Heart left ventricle (tissue), 13 donors: ENCODE measurements around the gene CMIP.

ENCODE experiments used
- POLR2A ChIP-seq, 2 donors: fragments of 450-650 bp; IDR thresholded peaks; one replicate each; pipeline ENCODE4 v1.6.1; 2017; ENCODE audit warnings: antibody characterized with exemption in 2 of 2, mild to moderate bottlenecking in 2 of 2, moderate library complexity in 2 of 2
- TF ChIP-seq, protein P1 (sequence below), 12 donors: fragments of 200-600 bp; sonication (generic) in 4 of 12; IDR thresholded peaks; one replicate each; pipeline versions ENCODE4 v1.5.0 to v1.8.0; 2018 to 2022; ENCODE audit warnings: antibody characterized with exemption in 12 of 12, mild to moderate bottlenecking in 5 of 12
- donor health status: ischemic (EF 13 %, LVEDD 7.1; RV severe dilation, severe dysfunction).
- donor health status: DM: no; HTN: yes; CAD: no.
- donor health status: DM: no; HTN: no; CAD: no.
- donor health status: ischemic (EF 25% LVEDD 6.9; RV normal size, moderate dysfunction).
- donor health status: ischemic (EF 25% LVEDD 5.7; RV mildly dilated, moderate dysfunction).
- donor health status: ischemic (EF 35%, LVEDD 5.7; RV mildly dilated, moderate dysfunction).
- donor health status: nonischemic (EF 11% LVEDD 7.7; RV severe dilation, severe dysfunction).
- donor health status: DM: yes; HTN: yes; CAD: no.
- donor health status: PGD.
- donor health status: ischemic (EF 29% LVEDD 5.4; RV normal size, mild dysfunction).
- donor health status: nonischemic (EF 23%, LVEDD 6.1; RV moderate dilation, normal function).

DNA sequence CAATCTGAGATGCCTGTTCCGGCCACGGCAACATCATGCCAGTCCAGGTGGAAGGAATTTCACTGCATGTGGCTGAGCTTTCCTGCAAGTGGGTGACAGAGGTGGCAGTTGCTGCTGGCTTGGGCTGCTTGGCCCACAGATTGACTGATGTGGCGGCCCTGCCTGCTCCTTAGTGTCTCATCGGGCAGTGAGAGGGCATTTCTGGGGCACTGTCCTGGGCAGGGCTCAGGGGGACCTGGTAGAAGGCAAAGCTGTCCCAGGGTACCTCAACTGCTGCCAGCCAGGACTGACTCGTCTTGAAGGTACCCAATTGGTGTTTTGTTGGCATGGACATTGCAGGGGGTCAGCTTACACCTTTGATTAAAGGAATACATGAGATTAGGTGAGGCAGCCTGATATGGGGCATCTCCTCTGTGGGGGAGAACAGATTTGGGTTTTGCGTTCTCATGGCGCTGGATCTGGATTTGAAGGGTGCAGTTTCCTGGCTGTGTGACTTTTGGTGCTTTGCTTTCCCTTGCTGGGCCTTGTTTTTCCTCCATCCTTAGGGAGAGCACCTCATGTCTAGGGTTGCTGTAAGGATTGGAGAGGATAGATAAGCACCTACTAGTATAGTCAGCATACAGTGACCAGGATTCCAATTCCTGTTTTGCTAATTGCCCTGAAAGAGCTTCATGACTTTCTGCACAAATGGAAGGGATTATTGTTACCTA, 5.4 kb downstream of the CMIP start:
- TF ChIP-seq, protein P1, sequence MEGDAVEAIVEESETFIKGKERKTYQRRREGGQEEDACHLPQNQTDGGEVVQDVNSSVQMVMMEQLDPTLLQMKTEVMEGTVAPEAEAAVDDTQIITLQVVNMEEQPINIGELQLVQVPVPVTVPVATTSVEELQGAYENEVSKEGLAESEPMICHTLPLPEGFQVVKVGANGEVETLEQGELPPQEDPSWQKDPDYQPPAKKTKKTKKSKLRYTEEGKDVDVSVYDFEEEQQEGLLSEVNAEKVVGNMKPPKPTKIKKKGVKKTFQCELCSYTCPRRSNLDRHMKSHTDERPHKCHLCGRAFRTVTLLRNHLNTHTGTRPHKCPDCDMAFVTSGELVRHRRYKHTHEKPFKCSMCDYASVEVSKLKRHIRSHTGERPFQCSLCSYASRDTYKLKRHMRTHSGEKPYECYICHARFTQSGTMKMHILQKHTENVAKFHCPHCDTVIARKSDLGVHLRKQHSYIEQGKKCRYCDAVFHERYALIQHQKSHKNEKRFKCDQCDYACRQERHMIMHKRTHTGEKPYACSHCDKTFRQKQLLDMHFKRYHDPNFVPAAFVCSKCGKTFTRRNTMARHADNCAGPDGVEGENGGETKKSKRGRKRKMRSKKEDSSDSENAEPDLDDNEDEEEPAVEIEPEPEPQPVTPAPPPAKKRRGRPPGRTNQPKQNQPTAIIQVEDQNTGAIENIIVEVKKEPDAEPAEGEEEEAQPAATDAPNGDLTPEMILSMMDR (IDR thresholded peaks at IDR 0.05) = no peak
- TF ChIP-seq POLR2A (IDR thresholded peaks at IDR 0.05) = no peak
